ENCODE results near the gene GOLGA3.

GOLGA3 gene

DNA sequence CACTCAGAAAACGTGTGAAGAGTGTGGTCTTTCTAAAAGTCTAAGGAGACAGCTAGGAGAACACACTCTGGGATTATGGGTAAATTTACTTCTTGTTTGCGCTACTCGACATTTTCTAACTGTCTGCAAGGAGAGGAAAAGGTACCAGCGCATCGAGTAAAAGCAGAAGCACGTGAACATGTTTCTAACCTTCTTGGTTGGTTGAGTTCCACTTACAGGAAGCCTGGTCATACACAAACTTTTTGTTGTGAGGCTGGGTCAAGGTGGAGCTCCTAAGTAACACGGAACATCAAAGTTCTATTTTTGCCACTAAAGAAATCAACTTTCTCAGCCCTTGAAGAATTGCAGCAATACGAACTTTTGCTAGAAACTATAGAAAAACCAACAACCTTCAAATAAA, 87.0 kb downstream of the GOLGA3 start:
- no peak overlapping the region for H3K4me3 ChIP-seq (ENCODE audit: low read length)
- no peak for DNase-seq (ENCODE audit: low read depth)
- TF ChIP-seq, protein P1, sequence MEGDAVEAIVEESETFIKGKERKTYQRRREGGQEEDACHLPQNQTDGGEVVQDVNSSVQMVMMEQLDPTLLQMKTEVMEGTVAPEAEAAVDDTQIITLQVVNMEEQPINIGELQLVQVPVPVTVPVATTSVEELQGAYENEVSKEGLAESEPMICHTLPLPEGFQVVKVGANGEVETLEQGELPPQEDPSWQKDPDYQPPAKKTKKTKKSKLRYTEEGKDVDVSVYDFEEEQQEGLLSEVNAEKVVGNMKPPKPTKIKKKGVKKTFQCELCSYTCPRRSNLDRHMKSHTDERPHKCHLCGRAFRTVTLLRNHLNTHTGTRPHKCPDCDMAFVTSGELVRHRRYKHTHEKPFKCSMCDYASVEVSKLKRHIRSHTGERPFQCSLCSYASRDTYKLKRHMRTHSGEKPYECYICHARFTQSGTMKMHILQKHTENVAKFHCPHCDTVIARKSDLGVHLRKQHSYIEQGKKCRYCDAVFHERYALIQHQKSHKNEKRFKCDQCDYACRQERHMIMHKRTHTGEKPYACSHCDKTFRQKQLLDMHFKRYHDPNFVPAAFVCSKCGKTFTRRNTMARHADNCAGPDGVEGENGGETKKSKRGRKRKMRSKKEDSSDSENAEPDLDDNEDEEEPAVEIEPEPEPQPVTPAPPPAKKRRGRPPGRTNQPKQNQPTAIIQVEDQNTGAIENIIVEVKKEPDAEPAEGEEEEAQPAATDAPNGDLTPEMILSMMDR (conservative IDR thresholded peaks at IDR 0.05; ENCODE audit: low read depth, low read length) = no peak

DNA sequence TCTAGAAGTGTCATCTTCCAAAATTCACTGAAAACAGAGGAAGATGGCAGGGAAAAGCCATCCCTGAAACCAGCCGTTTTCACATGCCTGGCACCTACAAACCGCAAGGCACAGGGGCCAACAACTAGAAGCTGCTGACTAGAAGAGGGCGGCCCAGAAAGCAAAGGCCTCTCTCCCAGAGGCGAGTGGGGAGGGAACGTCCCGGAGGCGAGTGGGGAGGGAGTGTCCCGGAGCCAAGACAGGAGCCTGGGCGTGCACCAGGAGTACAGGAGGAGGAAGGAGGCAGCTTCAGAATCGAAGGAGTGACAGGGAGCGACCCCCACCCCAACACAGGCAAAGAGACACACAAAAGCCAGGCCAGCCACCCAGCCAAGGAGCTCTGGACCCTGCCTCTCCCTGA, 88.0 kb downstream of the GOLGA3 start:
- no peak overlapping the region for H3K4me3 ChIP-seq (ENCODE audit: low read length)
- no peak for DNase-seq (ENCODE audit: low read depth)
- TF ChIP-seq, protein P1 (conservative IDR thresholded peaks at IDR 0.05; ENCODE audit: low read depth, low read length) = no peak

DNA sequence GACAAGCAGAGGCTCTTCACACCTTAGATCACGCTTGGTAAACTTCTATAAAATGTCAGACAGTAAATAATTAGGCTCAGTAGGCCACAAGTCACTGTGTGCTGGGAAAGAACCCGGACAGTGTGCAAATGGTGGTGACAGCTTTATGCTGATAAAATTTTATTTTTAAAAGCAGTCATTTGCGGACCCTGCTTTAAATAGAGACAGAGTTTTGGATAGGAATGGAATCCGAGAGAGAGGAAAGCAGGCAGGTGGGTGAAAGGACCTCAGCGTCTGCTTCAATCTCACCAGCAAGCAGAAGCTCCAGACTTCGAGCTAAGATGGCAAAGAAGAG, 88.4 kb downstream of the GOLGA3 start:
- H3K4me3 ChIP-seq (ENCODE audit: low read length) = no peak overlapping the region
- TF ChIP-seq, protein P1 (conservative IDR thresholded peaks at IDR 0.05; ENCODE audit: low read depth, low read length) = no peak
- DNase-seq (ENCODE audit: low read depth) = no peak

DNA sequence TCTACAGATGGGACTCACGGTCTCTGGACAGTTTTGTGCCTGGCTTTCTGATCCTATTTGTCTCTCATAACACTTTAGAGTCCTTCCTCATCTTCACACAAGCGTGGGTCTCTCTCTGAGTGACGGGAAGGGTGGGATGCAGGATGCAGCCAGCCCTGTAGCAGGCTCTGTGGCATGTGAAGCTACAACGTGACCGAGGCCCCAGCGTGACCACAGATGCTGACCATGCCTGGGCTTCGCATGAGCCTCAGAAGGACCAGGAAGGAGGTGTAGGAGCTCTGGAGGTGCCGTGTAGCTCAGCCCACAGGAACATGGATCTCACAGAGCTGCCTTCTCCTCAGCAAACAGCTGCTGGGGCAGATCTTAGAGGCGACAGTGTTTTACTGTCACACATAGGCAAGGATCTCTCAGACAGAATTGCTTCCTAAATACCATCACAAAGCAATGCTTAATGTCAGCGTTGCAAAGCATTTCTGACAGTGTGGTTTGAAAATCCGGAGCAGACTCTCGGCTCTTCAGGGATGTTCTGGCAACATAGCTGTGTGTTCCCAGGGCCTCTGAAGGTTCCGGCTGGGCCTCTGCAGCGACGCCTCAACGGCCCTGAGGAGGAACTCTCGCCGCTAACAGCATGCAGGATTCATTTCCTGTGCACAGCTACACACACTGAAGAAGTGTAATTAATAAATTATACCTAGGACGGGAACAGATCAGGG, 88.9 kb downstream of the GOLGA3 start:
- no peak overlapping the region for H3K4me3 ChIP-seq (ENCODE audit: low read length)
- TF ChIP-seq, protein P1 (conservative IDR thresholded peaks at IDR 0.05; ENCODE audit: low read depth, low read length) = no peak
- no peak for DNase-seq (ENCODE audit: low read depth)

DNA sequence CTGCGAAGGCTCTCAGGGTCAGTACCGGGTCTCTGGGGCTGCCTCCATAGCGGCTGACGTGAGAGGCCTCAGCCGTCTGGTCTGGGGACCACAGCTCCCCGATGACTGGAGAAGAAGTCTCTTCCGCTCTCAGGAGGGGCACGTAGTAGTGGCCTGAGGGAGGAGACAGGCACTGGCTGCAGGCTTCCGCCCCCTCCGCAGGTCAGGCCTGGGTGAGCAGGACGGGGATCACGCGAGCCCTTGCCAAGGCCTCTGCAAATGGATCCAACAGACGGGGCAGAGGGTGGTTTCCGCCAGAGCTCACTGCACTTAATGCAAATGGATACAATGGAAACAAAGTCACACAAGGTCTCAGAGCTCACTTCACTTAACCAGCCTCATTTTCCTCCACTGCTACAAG, 91.8 kb downstream of the GOLGA3 start:
- no peak overlapping the region for H3K4me3 ChIP-seq (ENCODE audit: low read length)
- TF ChIP-seq, protein P1 (conservative IDR thresholded peaks at IDR 0.05; ENCODE audit: low read depth, low read length) = no peak
- no peak for DNase-seq (ENCODE audit: low read depth)

DNA sequence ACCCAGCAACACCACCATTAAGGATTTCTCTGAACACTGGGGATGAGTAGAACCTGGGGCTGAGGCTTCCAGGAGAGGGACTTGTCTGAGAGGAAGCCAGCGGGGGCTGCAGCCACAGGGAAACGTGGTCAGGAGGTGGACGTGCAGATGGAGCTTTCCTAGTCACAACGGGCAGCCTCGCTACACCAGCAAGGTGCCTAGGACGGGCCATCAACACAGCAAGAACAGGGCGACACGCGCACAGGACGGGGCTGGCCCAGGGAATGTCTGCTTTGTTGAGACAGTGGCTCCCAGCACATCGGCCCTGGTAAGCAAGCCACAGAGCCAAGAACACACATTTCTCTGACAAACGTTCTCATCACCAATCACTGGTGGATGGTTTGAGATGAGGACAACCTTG, 92.3 kb downstream of the GOLGA3 start:
- TF ChIP-seq, protein P1 (conservative IDR thresholded peaks at IDR 0.05; ENCODE audit: low read depth, low read length) = no peak
- no peak for DNase-seq (ENCODE audit: low read depth)

DNA sequence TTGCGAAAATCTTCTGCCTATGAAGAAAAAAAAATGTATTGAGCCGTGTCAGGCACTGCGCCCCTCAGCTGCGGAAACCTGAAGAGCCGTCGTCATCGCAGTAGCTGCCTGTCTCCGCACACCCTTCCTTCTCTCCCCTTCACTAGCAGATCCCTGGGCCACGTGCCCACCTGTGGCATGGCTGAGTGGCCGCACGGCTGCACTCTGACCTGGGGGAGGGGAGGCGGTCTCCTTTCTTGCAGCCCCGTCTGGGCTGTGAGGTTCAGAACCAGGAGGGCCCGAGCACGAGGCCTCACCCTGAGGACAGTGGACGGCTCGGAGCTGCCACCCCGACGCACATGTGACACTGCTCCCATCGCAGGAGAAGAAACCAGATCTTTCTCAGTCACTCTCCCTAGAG, 93.2 kb downstream of the GOLGA3 start:
- TF ChIP-seq, protein P1 (conservative IDR thresholded peaks at IDR 0.05; ENCODE audit: low read depth, low read length) = no peak
- no peak for DNase-seq (ENCODE audit: low read depth)

More for the DNA sequence above, 92.3 kb downstream of the GOLGA3 start:
- no peak overlapping the region for H3K4me3 ChIP-seq (ENCODE audit: low read length)

More for the DNA sequence above, 93.2 kb downstream of the GOLGA3 start:
- no peak overlapping the region for H3K4me3 ChIP-seq (ENCODE audit: low read length)
